HAP-1 (cell line): ENCODE measurements around the gene S100A10.

Source experiments
- DNase-seq, 2 experiments: peaks; one replicate each; pipeline ENCODE4 v3.0.0-alpha.2; 2016 to 2020; ENCODE audit warnings: low spot score in 2 of 2
- H3K27me3 ChIP-seq: fragments of 250-450 bp; sonication (Bioruptor Pico); 2 replicates; pipeline ENCODE4 v1.5.1; 2020; ENCODE audit warnings: low read depth, mild to moderate bottlenecking, moderate library complexity
- H3K36me3 ChIP-seq: fragments of 250-450 bp; sonication (Bioruptor Pico); replicated peaks from 2 replicates; pipeline ENCODE4 v1.5.1; 2020; ENCODE audit warnings: mild to moderate bottlenecking
- H3K4me1 ChIP-seq: fragments of 250-450 bp; sonication (Bioruptor Pico); 2 replicates; pipeline ENCODE4 v1.5.1; 2020; ENCODE audit warnings: mild to moderate bottlenecking
- H3K4me3 ChIP-seq: fragments of 250-450 bp; sonication (Bioruptor Pico); 2 replicates; pipeline ENCODE4 v1.5.1; 2020; ENCODE audit warnings: mild to moderate bottlenecking, moderate library complexity
- H3K9me3 ChIP-seq: fragments of 250-450 bp; sonication (Bioruptor Pico); 2 replicates; pipeline ENCODE4 v1.5.1; 2020; ENCODE audit warnings: mild to moderate bottlenecking, moderate library complexity
- in situ Hi-C: fragments of 300-500 bp; cut with MboI; formaldehyde crosslinking; loops from 3 replicates; pipeline ENCODE4 v1.14.3; 2020; ENCODE audit warnings: low sequenced_read_pairs, inconsistent platforms, mixed read lengths

The S100A10 gene

GRCh38 chr1:151993734-151994496, at the start of gene S100A10:
Gene S100A10, minus strand, starts transcription at chr1:151993859. Its CDS starts 7,629 bp downstream, at chr1:151986230.
- Histone ChIP-seq H3K9me3 (no peaks in the 10 kb centered on the region), H3K27me3 (no peaks in the 10 kb centered on the region), H3K36me3 (no peaks in the 10 kb centered on the region; the same call in 1 of the 2 replicates), H3K4me1 (peaks cover 51% of the 10 kb centered on the region), H3K4me3 (peak within 1 kb of the TSS; percentile 60)
- in situ Hi-C loops = no loop called here
- DNase-seq = peak; percentile 76 to 87

GRCh38 chr1:152042030-152042429, 48.4 kb upstream of the S100A10 start:
- Histone ChIP-seq H3K27me3 (peaks cover 36% of the 10 kb centered on the region), H3K4me1 (peaks cover 5% of the 10 kb centered on the region; the same call in 1 of the 2 replicates), H3K36me3 (no peaks in the 10 kb centered on the region), H3K9me3 (no peaks in the 10 kb centered on the region), H3K4me3 (no peak overlapping the region)
- in situ Hi-C loops = no loop called here
- no peak for DNase-seq

- peaks cover 36% of the 10 kb centered on the region for H3K27me3 ChIP-seq
- in situ Hi-C loops = no loop called here
- peaks cover 17% of the 10 kb centered on the region for H3K4me1 ChIP-seq
- H3K36me3 ChIP-seq = no peaks in the 10 kb centered on the region
- DNase-seq = no peak
- H3K4me3 ChIP-seq = no peak overlapping the region
- no peaks in the 10 kb centered on the region for H3K9me3 ChIP-seq
These were observed 46.2 kb upstream of the S100A10 start for GRCh38 chr1:152039886-152040285.

GRCh38 chr1:152039461-152039860, 45.8 kb upstream of the S100A10 start:
- in situ Hi-C loops = no loop called here
- Histone ChIP-seq H3K9me3 (no peaks in the 10 kb centered on the region), H3K4me3 (no peak overlapping the region), H3K4me1 (peaks cover 21% of the 10 kb centered on the region), H3K36me3 (no peaks in the 10 kb centered on the region), H3K27me3 (peaks cover 36% of the 10 kb centered on the region)
- DNase-seq = no peak

GRCh38 chr1:152038871-152039270, 45.2 kb upstream of the S100A10 start:
- in situ Hi-C loops = no loop called here
- DNase-seq = no peak
- Histone ChIP-seq H3K4me1 (peaks cover 20% of the 10 kb centered on the region), H3K4me3 (no peak overlapping the region), H3K9me3 (no peaks in the 10 kb centered on the region), H3K27me3 (peaks cover 36% of the 10 kb centered on the region), H3K36me3 (no peaks in the 10 kb centered on the region)

GRCh38 chr1:152036267-152037216, 42.9 kb upstream of the S100A10 start, which contains the start of gene S100A11:
Gene S100A11, minus strand, starts transcription at chr1:152037004. Its CDS starts 89 bp downstream, at chr1:152036915.
- Histone ChIP-seq H3K4me1 (peaks cover 20% of the 10 kb centered on the region), H3K4me3 (peak within 1 kb of the TSS; percentile 45), H3K27me3 (peaks cover 22% of the 10 kb centered on the region), H3K36me3 (peaks cover 10% of the 10 kb centered on the region), H3K9me3 (no peaks in the 10 kb centered on the region)
- in situ Hi-C loops = no loop called here
- DNase-seq = peak; percentile 50 to 91

GRCh38 chr1:152035539-152036266, 42.0 kb upstream of the S100A10 start:
- in situ Hi-C loops = no loop called here
- H3K36me3 ChIP-seq = peaks cover 10% of the 10 kb centered on the region
- no peaks in the 10 kb centered on the region for H3K9me3 ChIP-seq
- DNase-seq = peak; percentile 33 to 56
- H3K4me3 ChIP-seq = peak overlapping the region; percentile 45
- H3K27me3 ChIP-seq = peaks cover 14% of the 10 kb centered on the region
- H3K4me1 ChIP-seq = peaks cover 20% of the 10 kb centered on the region

- in situ Hi-C loops = no loop called here
- Histone ChIP-seq H3K9me3 (no peaks in the 10 kb centered on the region), H3K27me3 (peaks cover 6% of the 10 kb centered on the region), H3K4me1 (peaks cover 20% of the 10 kb centered on the region), H3K4me3 (peak overlapping the region; percentile 45), H3K36me3 (peaks cover 10% of the 10 kb centered on the region)
- DNase-seq = peak; percentile 77 to 84
These were observed 41.2 kb upstream of the S100A10 start for GRCh38 chr1:152034654-152035538.

- in situ Hi-C loops = no loop called here
- Histone ChIP-seq H3K9me3 (no peaks in the 10 kb centered on the region), H3K4me3 (no peak overlapping the region; the same call in 1 of the 2 replicates), H3K36me3 (peaks cover 10% of the 10 kb centered on the region), H3K4me1 (peaks cover 20% of the 10 kb centered on the region), H3K27me3 (no peaks in the 10 kb centered on the region; the same call in 1 of the 2 replicates)
- DNase-seq = no peak
These were observed 40.6 kb upstream of the S100A10 start for GRCh38 chr1:152034324-152034653.

- no peak overlapping the region for H3K4me3 ChIP-seq
- no peaks in the 10 kb centered on the region for H3K27me3 ChIP-seq
- no peaks in the 10 kb centered on the region for H3K9me3 ChIP-seq
- peaks cover 10% of the 10 kb centered on the region for H3K36me3 ChIP-seq
- in situ Hi-C loops = no loop called here
- H3K4me1 ChIP-seq = peaks cover 7% of the 10 kb centered on the region
- DNase-seq = no peak
These were observed 36.2 kb upstream of the S100A10 start for GRCh38 chr1:152029929-152030211.

- Histone ChIP-seq H3K9me3 (no peaks in the 10 kb centered on the region), H3K4me3 (no peak overlapping the region), H3K27me3 (no peaks in the 10 kb centered on the region), H3K4me1 (peaks cover 2% of the 10 kb centered on the region), H3K36me3 (peaks cover 10% of the 10 kb centered on the region)
- in situ Hi-C loops = no loop called here
- no peak for DNase-seq
These were observed 35.7 kb upstream of the S100A10 start for GRCh38 chr1:152029144-152029928.

GRCh38 chr1:152026895-152027294, 33.2 kb upstream of the S100A10 start:
- H3K27me3 ChIP-seq = no peaks in the 10 kb centered on the region
- H3K4me3 ChIP-seq = no peak overlapping the region
- in situ Hi-C loops = no loop called here
- no peaks in the 10 kb centered on the region for H3K36me3 ChIP-seq
- no peaks in the 10 kb centered on the region for H3K4me1 ChIP-seq
- DNase-seq = no peak
- no peaks in the 10 kb centered on the region for H3K9me3 ChIP-seq
